Coronary artery (tissue), 2 donors: ENCODE measurements around the gene MRTFA.
A peak's percentile ranks its signal among the peaks of the same experiment; 100 is the strongest.

Experiments
- DNase-seq: peaks from one replicate; pipeline ENCODE4 v3.0.0-alpha.2; 2017; ENCODE audit warnings: low spot score
- H3K27ac ChIP-seq, 2 donors: fragments of 200-600 bp; sonication (generic); one replicate each; pipeline ENCODE4 v1.5.1; 2016 to 2019
- H3K4me3 ChIP-seq: fragments of 200-600 bp; sonication (generic); 2 replicates; pipeline ENCODE4 v1.5.1; 2016; ENCODE audit warnings: mild to moderate bottlenecking, moderate library complexity
- CTCF ChIP-seq: fragments of 200-600 bp; sonication (generic); IDR thresholded peaks from one replicate; pipeline ENCODE4 v1.5.1; 2019; ENCODE audit warnings: antibody characterized with exemption

MRTFA gene

DNA sequence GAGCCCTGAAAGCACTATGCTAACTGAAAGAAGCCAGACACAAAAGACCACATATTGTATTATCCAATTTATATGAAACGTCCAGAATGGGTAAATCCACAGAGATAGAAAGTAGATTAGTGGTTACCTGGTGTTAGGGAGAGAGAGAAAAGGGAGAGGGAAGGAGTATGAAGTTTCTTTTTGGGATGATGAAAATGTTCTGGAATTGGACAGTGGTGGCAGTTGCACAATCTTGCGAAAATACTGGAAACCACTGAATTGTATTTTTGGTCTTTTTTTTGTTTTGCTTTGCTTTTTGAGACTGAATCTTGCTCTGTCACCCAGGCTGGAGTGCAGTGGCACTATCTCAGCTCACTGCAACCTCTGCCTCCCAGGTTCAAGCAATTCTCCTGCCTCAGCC, 63.5 kb downstream of the MRTFA start:
- no peak for TF ChIP-seq CTCF
- no peak for DNase-seq
- peak overlapping the region in 1 of 2 donors; percentile 63 for H3K27ac ChIP-seq
- no peak overlapping the region for H3K4me3 ChIP-seq

DNA sequence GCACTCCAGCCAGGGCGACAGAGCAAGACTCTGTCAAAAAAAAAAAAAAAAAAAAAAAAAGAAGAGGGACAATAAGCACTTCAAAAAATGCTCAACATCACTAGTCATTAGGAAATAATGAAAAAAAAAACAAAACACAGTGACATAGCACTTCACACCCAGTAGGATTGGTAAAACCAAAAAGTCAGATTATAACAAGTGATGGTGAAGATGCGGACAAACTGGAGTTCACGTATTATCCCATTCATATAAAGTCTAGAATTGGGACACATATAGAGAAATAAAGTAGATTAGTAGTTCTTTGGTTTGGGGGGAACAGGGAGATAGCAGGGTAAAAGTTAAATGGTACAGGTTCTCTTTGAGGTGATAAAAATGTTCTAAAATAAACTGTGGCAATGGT, 64.6 kb downstream of the MRTFA start:
- DNase-seq = no peak
- TF ChIP-seq CTCF = no peak
- Histone ChIP-seq H3K27ac (no peak overlapping the region), H3K4me3 (no peak overlapping the region)

GRCh38 chr22:40567626-40568328, 68.7 kb downstream of the MRTFA start:
- Histone ChIP-seq H3K4me3 (no peak overlapping the region), H3K27ac (no peak overlapping the region)
- no peak for TF ChIP-seq CTCF
- no peak for DNase-seq

GRCh38 chr22:40567106-40567505, 69.4 kb downstream of the MRTFA start:
- DNase-seq = no peak
- Histone ChIP-seq H3K4me3 (no peak overlapping the region), H3K27ac (no peak overlapping the region)
- TF ChIP-seq CTCF = no peak

DNA sequence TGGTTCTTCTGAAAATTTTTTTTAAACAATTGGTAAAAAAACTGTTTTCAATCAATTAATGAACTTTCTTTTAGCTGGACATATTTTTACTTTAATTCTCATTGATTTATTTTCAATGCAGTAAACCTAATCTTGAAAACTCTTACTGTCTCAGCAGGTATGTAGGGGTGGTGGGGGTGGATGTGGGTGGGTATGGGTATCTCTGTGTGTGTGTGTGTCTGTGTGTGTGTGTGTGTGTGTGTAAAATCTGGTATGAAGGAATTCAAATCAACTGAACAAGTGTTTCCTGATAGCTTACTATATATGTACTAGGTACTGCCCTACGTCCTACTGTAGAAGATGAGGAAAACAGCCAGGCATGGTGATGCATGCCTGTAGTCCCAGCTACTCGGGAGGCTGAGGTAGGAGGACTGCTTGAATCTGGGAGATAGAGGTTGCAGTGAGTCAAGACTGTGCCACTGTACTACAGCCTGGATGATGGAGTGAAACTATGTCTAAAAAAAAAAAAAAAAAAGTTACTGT, 75.5 kb downstream of the MRTFA start:
- no peak for DNase-seq
- Histone ChIP-seq H3K27ac (no peak overlapping the region), H3K4me3 (no peak overlapping the region)
- no peak for TF ChIP-seq CTCF

GRCh38 chr22:40560551-40560950, 76.0 kb downstream of the MRTFA start:
- Histone ChIP-seq H3K4me3 (no peak overlapping the region), H3K27ac (no peak overlapping the region)
- no peak for TF ChIP-seq CTCF
- DNase-seq = no peak

DNA sequence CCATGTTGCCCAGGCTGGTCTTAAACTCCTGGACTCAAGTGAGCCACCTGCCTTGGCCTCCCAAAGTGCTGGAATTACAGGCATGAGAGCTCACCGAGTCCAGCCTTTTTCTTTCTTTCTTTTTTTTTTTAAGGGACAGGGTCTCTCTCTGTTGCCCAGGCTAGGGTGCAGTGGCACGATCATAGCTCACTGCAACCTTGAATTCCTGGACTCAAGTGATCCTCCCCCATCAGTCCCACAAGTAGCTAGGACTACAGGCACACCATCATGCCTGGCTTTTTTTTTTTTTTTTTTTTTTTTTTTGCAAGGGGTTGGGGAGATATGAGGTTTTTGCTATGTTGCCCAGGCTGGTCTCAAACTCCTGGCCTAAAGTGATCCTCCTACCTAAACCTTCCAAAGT, 78.5 kb downstream of the MRTFA start:
- H3K4me3 ChIP-seq = no peak overlapping the region
- no peak for TF ChIP-seq CTCF
- no peak overlapping the region for H3K27ac ChIP-seq
- DNase-seq = no peak
